ENCODE measurements around the gene MC1R.
"Not testable (repeated sequence)": the region's sequence is repeated elsewhere in the genome, so short reads cannot be mapped to it uniquely, and the experiment has no call there.

Gene MC1R

GRCh38 chr16:89925596-89926079, 7.0 kb downstream of the MC1R start:
- Histone ChIP-seq H3K4me3 (ENCODE audit: control insufficient read depth in 1 of 7, extremely low read depth in 1 of 7, insufficient read depth in 4 of 7, low read depth in 2 of 7, low read length in 6 of 7) (peak overlapping the region in 6 of 7 experiments; percentile 15 to 61 (median 51)), H3K9me3 (ENCODE audit: control extremely low read depth in 1 of 5, control insufficient read depth in 4 of 5, insufficient read depth in 2 of 5, low read depth in 1 of 5, low read length in 4 of 5) (no peaks in the 10 kb centered on the region), H3K27ac (ENCODE audit: insufficient read depth in 1 of 2, low read depth in 1 of 2, low read length in 2 of 2, poor library complexity in 1 of 2, severe bottlenecking in 2 of 2) (no peak overlapping the region), H3K36me3 (ENCODE audit: control insufficient read depth in 4 of 4, insufficient read depth in 4 of 4, low read length in 3 of 4) (no peaks in the 10 kb centered on the region), H3K4me1 (ENCODE audit: control extremely low read depth in 1 of 4, control insufficient read depth in 4 of 4, insufficient read depth in 4 of 4, low read length in 3 of 4) (peaks cover 0 to 50% (median 49%) of the 10 kb centered on the region in 4 experiments), H3K27me3 (replicated peaks in 2 of 5; ENCODE audit: control insufficient read depth in 4 of 5, insufficient read depth in 5 of 5, low read length in 4 of 5) (peaks cover 0 to 62% (median 16%) of the 10 kb centered on the region in 5 experiments)
- DNase-seq, result peak in 2 of 3 donors; percentile 24 to 43
- POLR2A ChIA-PET, result interaction anchor here (0.7 kb wide), 1 partner anchor 93 kb away, joined by 3 read pairs; no protein-coding TSS in a partner anchor
- CTCF ChIA-PET, result no interaction called here
- under 1% methylated on average over 36 of the region's 42 CpGs for WGBS (ENCODE audit: insufficient coverage)

GRCh38 chr16:89931305-89931896, 12.7 kb downstream of the MC1R start:
- ChIA-PET POLR2A (interaction anchor here (1.1 kb wide), 1 partner anchor 10 kb away, joined by 3 read pairs; no protein-coding TSS in a partner anchor), CTCF (interaction anchor here (0.9 kb wide), 1 partner anchor 13 kb away, joined by 3 read pairs; no protein-coding TSS in a partner anchor)
- H3K27ac ChIP-seq (ENCODE audit: insufficient read depth in 1 of 2, low read depth in 1 of 2, low read length in 2 of 2, poor library complexity in 1 of 2, severe bottlenecking in 2 of 2), result no peak overlapping the region
- no peak overlapping the region for H3K4me3 ChIP-seq (ENCODE audit: control insufficient read depth in 1 of 7, extremely low read depth in 1 of 7, insufficient read depth in 4 of 7, low read depth in 2 of 7, low read length in 6 of 7)
- H3K4me1 ChIP-seq (ENCODE audit: control extremely low read depth in 1 of 4, control insufficient read depth in 4 of 4, insufficient read depth in 4 of 4, low read length in 3 of 4), result peaks cover 0 to 2% (median 2%) of the 10 kb centered on the region in 4 experiments
- H3K9me3 ChIP-seq (ENCODE audit: control extremely low read depth in 1 of 5, control insufficient read depth in 4 of 5, insufficient read depth in 2 of 5, low read depth in 1 of 5, low read length in 4 of 5), result no peaks in the 10 kb centered on the region
- no peak for DNase-seq
- H3K36me3 ChIP-seq (ENCODE audit: control insufficient read depth in 4 of 4, insufficient read depth in 4 of 4, low read length in 3 of 4), result no peaks in the 10 kb centered on the region
- H3K27me3 ChIP-seq (replicated peaks in 2 of 5; ENCODE audit: control insufficient read depth in 4 of 5, insufficient read depth in 5 of 5, low read length in 4 of 5), result peaks cover 0 to 8% (median 0%) of the 10 kb centered on the region in 5 experiments
- WGBS (ENCODE audit: insufficient coverage), result 89% methylated on average over 12 of the region's 16 CpGs

GRCh38 chr16:89931964-89932363, 13.3 kb downstream of the MC1R start:
- H3K9me3 ChIP-seq (ENCODE audit: control extremely low read depth in 1 of 5, control insufficient read depth in 4 of 5, insufficient read depth in 2 of 5, low read depth in 1 of 5, low read length in 4 of 5), result no peaks in the 10 kb centered on the region
- POLR2A ChIA-PET, result interaction anchor here (1.1 kb wide), 1 partner anchor 11 kb away, joined by 3 read pairs; no protein-coding TSS in a partner anchor
- CTCF ChIA-PET, result interaction anchor here (0.9 kb wide), 1 partner anchor 12 kb away, joined by 3 read pairs; no protein-coding TSS in a partner anchor
- no peaks in the 10 kb centered on the region for H3K36me3 ChIP-seq (ENCODE audit: control insufficient read depth in 4 of 4, insufficient read depth in 4 of 4, low read length in 3 of 4)
- DNase-seq, result no peak
- no peak overlapping the region for H3K4me3 ChIP-seq (ENCODE audit: control insufficient read depth in 1 of 7, extremely low read depth in 1 of 7, insufficient read depth in 4 of 7, low read depth in 2 of 7, low read length in 6 of 7)
- no peak overlapping the region for H3K27ac ChIP-seq (ENCODE audit: insufficient read depth in 1 of 2, low read depth in 1 of 2, low read length in 2 of 2, poor library complexity in 1 of 2, severe bottlenecking in 2 of 2)
- H3K27me3 ChIP-seq (replicated peaks in 2 of 5; ENCODE audit: control insufficient read depth in 4 of 5, insufficient read depth in 5 of 5, low read length in 4 of 5), result peaks cover 0 to 8% (median 0%) of the 10 kb centered on the region in 5 experiments
- WGBS (ENCODE audit: insufficient coverage), result 92% methylated on average over 5 of the region's 6 CpGs
- H3K4me1 ChIP-seq (ENCODE audit: control extremely low read depth in 1 of 4, control insufficient read depth in 4 of 4, insufficient read depth in 4 of 4, low read length in 3 of 4), result no peaks in the 10 kb centered on the region

GRCh38 chr16:89934019-89934418, 15.4 kb downstream of the MC1R start:
- H3K4me1 ChIP-seq (ENCODE audit: control extremely low read depth in 1 of 4, control insufficient read depth in 4 of 4, insufficient read depth in 4 of 4, low read length in 3 of 4); CTCF ChIA-PET; H3K27me3 ChIP-seq (replicated peaks in 2 of 5; ENCODE audit: control insufficient read depth in 4 of 5, insufficient read depth in 5 of 5, low read length in 4 of 5); H3K4me3 ChIP-seq (ENCODE audit: control insufficient read depth in 1 of 7, extremely low read depth in 1 of 7, insufficient read depth in 4 of 7, low read depth in 2 of 7, low read length in 6 of 7); POLR2A ChIA-PET; H3K36me3 ChIP-seq (ENCODE audit: control insufficient read depth in 4 of 4, insufficient read depth in 4 of 4, low read length in 3 of 4); DNase-seq; H3K27ac ChIP-seq (ENCODE audit: insufficient read depth in 1 of 2, low read depth in 1 of 2, low read length in 2 of 2, poor library complexity in 1 of 2, severe bottlenecking in 2 of 2); H3K9me3 ChIP-seq (ENCODE audit: control extremely low read depth in 1 of 5, control insufficient read depth in 4 of 5, insufficient read depth in 2 of 5, low read depth in 1 of 5, low read length in 4 of 5): not testable (repeated sequence)
- over 99% methylated on average over 25 of the region's 29 CpGs for WGBS (ENCODE audit: insufficient coverage)

GRCh38 chr16:89934611-89935553, 16.2 kb downstream of the MC1R start:
- ChIA-PET CTCF (no interaction called here), POLR2A (no interaction called here)
- DNase-seq, result no peak

GRCh38 chr16:89935620-89936019, 17.0 kb downstream of the MC1R start:
- H3K4me1 ChIP-seq (ENCODE audit: control extremely low read depth in 1 of 4, control insufficient read depth in 4 of 4, insufficient read depth in 4 of 4, low read length in 3 of 4); H3K27me3 ChIP-seq (replicated peaks in 2 of 5; ENCODE audit: control insufficient read depth in 4 of 5, insufficient read depth in 5 of 5, low read length in 4 of 5); H3K4me3 ChIP-seq (ENCODE audit: control insufficient read depth in 1 of 7, extremely low read depth in 1 of 7, insufficient read depth in 4 of 7, low read depth in 2 of 7, low read length in 6 of 7); POLR2A ChIA-PET; H3K36me3 ChIP-seq (ENCODE audit: control insufficient read depth in 4 of 4, insufficient read depth in 4 of 4, low read length in 3 of 4); DNase-seq; CTCF ChIA-PET; H3K9me3 ChIP-seq (ENCODE audit: control extremely low read depth in 1 of 5, control insufficient read depth in 4 of 5, insufficient read depth in 2 of 5, low read depth in 1 of 5, low read length in 4 of 5); H3K27ac ChIP-seq (ENCODE audit: insufficient read depth in 1 of 2, low read depth in 1 of 2, low read length in 2 of 2, poor library complexity in 1 of 2, severe bottlenecking in 2 of 2): not testable (repeated sequence)
- WGBS (ENCODE audit: insufficient coverage), result 93% methylated on average over 19 of the region's 27 CpGs

More at GRCh38 chr16:89934611-89935553, 16.2 kb downstream of the MC1R start:
- Histone ChIP-seq H3K27ac (ENCODE audit: insufficient read depth in 1 of 2, low read depth in 1 of 2, low read length in 2 of 2, poor library complexity in 1 of 2, severe bottlenecking in 2 of 2) (no peak overlapping the region), H3K9me3 (ENCODE audit: control extremely low read depth in 1 of 5, control insufficient read depth in 4 of 5, insufficient read depth in 2 of 5, low read depth in 1 of 5, low read length in 4 of 5) (no peaks in the 10 kb centered on the region), H3K27me3 (replicated peaks in 2 of 5; ENCODE audit: control insufficient read depth in 4 of 5, insufficient read depth in 5 of 5, low read length in 4 of 5) (peaks cover 0 to 9% (median 0%) of the 10 kb centered on the region in 5 experiments), H3K4me3 (ENCODE audit: control insufficient read depth in 1 of 7, extremely low read depth in 1 of 7, insufficient read depth in 4 of 7, low read depth in 2 of 7, low read length in 6 of 7) (no peak overlapping the region), H3K4me1 (ENCODE audit: control extremely low read depth in 1 of 4, control insufficient read depth in 4 of 4, insufficient read depth in 4 of 4, low read length in 3 of 4) (no peaks in the 10 kb centered on the region), H3K36me3 (ENCODE audit: control insufficient read depth in 4 of 4, insufficient read depth in 4 of 4, low read length in 3 of 4) (no peaks in the 10 kb centered on the region)
- 98% methylated on average over 58 of the region's 61 CpGs for WGBS (ENCODE audit: insufficient coverage)

Measured in common myeloid progenitor, CD34-positive (primary cell).